CD14-positive monocyte (primary cell): ENCODE data around the gene GUCY1A1. TPM values are rescaled to one million over a fixed set of nuclear protein-coding genes. Genes with fewer than 3 reads are reported as not detected.

Experiments used
- DNase-seq, 3 donors: peaks; one replicate each; pipeline ENCODE4 v3.0.0-alpha.2; 2011 to 2022
- H2AFZ ChIP-seq: 2 replicates; pipeline ENCODE4 v1.6.0; 2012; ENCODE audit warnings: mild to moderate bottlenecking, low read depth, low read length, inconsistent platforms; ENCODE audit not compliant: insufficient read depth, poor library complexity, severe bottlenecking
- H3K27ac ChIP-seq, 2 donors: 1 replicate in 1 of 2; 2 replicates in 1 of 2; pipeline ENCODE4 v1.5.1; 2012 to 2013; ENCODE audit warnings: low read length in 2 of 2, control low read depth in 1 of 2, inconsistent platforms in 1 of 2, low read depth in 1 of 2, mild to moderate bottlenecking in 1 of 2
- H3K27me3 ChIP-seq, 2 donors: one replicate each; pipeline versions ENCODE4 v1.6.0 to v1.6.1; 2011 to 2013; ENCODE audit warnings: low read length in 2 of 2; ENCODE audit not compliant: control insufficient read depth in 2 of 2, insufficient read depth in 2 of 2
- H3K36me3 ChIP-seq, 2 donors: replicated peaks in 1 of 2; 1 replicate in 1 of 2; 2 replicates in 1 of 2; pipeline versions ENCODE4 v1.5.1 to v1.6.1; 2012 to 2013; ENCODE audit warnings: low read length in 2 of 2, control low read depth in 1 of 2, inconsistent platforms in 1 of 2, mild to moderate bottlenecking in 1 of 2; ENCODE audit not compliant: insufficient read depth in 2 of 2, control insufficient read depth in 1 of 2
- H3K4me1 ChIP-seq, 2 donors: 1 replicate in 1 of 2; 2 replicates in 1 of 2; pipeline versions ENCODE4 v1.5.1 to v1.6.1; 2012 to 2013; ENCODE audit warnings: low read length in 2 of 2, control low read depth in 1 of 2, inconsistent platforms in 1 of 2, mild to moderate bottlenecking in 1 of 2, moderate library complexity in 1 of 2; ENCODE audit not compliant: insufficient read depth in 2 of 2, control insufficient read depth in 1 of 2
- H3K4me2 ChIP-seq: replicated peaks from 2 replicates; pipeline ENCODE3; 2012; ENCODE audit warnings: low read length, moderate library complexity, mild to moderate bottlenecking; ENCODE audit not compliant: poor library complexity, severe bottlenecking; ENCODE audit errors: extremely low read depth
- H3K4me3 ChIP-seq, 3 experiments: fragments of 200-600 bp in 1 of 3; sonication (generic) in 1 of 3; replicated peaks in 1 of 3; 1 replicate in 2 of 3; 2 replicates in 1 of 3; pipeline ENCODE4 v1.5.1; 2011 to 2013; ENCODE audit warnings: low read length in 3 of 3, mild to moderate bottlenecking in 3 of 3, control low read depth in 2 of 3, low read depth in 2 of 3, inconsistent platforms in 1 of 3, moderate library complexity in 1 of 3
- H3K79me2 ChIP-seq: 2 replicates; pipeline ENCODE4 v1.6.0; 2012; ENCODE audit warnings: mild to moderate bottlenecking, control low read depth, inconsistent platforms, low read length, moderate library complexity; ENCODE audit not compliant: insufficient read depth
- H3K9ac ChIP-seq: 2 replicates; pipeline ENCODE4 v1.6.0; 2017; ENCODE audit warnings: low read length, mild to moderate bottlenecking; ENCODE audit not compliant: insufficient read depth, poor library complexity, severe bottlenecking
- H3K9me3 ChIP-seq, 2 donors: replicated peaks in 1 of 2; 1 replicate in 1 of 2; 2 replicates in 1 of 2; pipeline versions ENCODE4 v1.5.1 to v1.6.1; 2012 to 2013; ENCODE audit warnings: low read length in 2 of 2, control low read depth in 1 of 2; ENCODE audit not compliant: control insufficient read depth in 1 of 2, insufficient read depth in 1 of 2
- H4K20me1 ChIP-seq: 2 replicates; pipeline ENCODE4 v1.6.0; 2012; ENCODE audit warnings: mild to moderate bottlenecking, low read length, control low read depth, moderate library complexity; ENCODE audit not compliant: insufficient read depth
- H3K27ac Mint-ChIP-seq, 7 donors: one replicate each; pipeline ENCODE4 v1.8.0; 2020; ENCODE audit warnings: mild to moderate bottlenecking in 7 of 7, mixed read lengths in 7 of 7, moderate library complexity in 6 of 7, inconsistent platforms in 2 of 7
- H3K27me3 Mint-ChIP-seq, 3 donors: one replicate each; pipeline ENCODE4 v1.8.0; 2021 to 2022; ENCODE audit warnings: low read depth in 3 of 3, mild to moderate bottlenecking in 3 of 3, mixed read lengths in 3 of 3, moderate library complexity in 3 of 3, inconsistent platforms in 1 of 3
- H3K36me3 Mint-ChIP-seq, 2 donors: one replicate each; pipeline ENCODE4 v1.8.0; 2020; ENCODE audit warnings: mixed read lengths in 2 of 2, inconsistent platforms in 1 of 2, mild to moderate bottlenecking in 1 of 2
- H3K4me1 Mint-ChIP-seq: one replicate; pipeline ENCODE4 v1.8.0; 2020; ENCODE audit warnings: mild to moderate bottlenecking, mixed read lengths
- H3K4me3 Mint-ChIP-seq, 2 donors: one replicate each; pipeline ENCODE4 v1.8.0; 2020; ENCODE audit warnings: mild to moderate bottlenecking in 2 of 2, mixed read lengths in 2 of 2, moderate library complexity in 1 of 2
- H3K9me3 Mint-ChIP-seq, 7 donors: one replicate each; pipeline ENCODE4 v1.8.0; 2020 to 2022; ENCODE audit warnings: mixed read lengths in 7 of 7, mild to moderate bottlenecking in 6 of 7, moderate library complexity in 6 of 7, inconsistent platforms in 2 of 7
- CTCF ChIP-seq: fragments of 200-600 bp; IDR thresholded peaks from one replicate; pipeline ENCODE4 v1.8.0; 2022; ENCODE audit warnings: antibody characterized with exemption, mild to moderate bottlenecking
- WGBS: methylation state at CpG from one replicate; pipeline ENCODE4 v1.1.5; 2013; ENCODE audit warnings: missing lambda C conversion rate; ENCODE audit not compliant: insufficient coverage; 5-methylcytosine and 5-hydroxymethylcytosine counted together
- intact Hi-C, 2 donors: fragments of 100-400 bp; cut with micrococcal nuclease; formaldehyde crosslinking; loops; one replicate each; pipeline versions ENCODE4 v1.15.0 to v1.15.1; 2023
- polyA plus RNA-seq, 3 donors: library from polyadenylated mRNA; depleted of rRNA in 1 of 3; unstranded in 2 of 3; stranded (reverse) in 1 of 3; fragments of 300-500 nt in 2 of 3; fragments of >200 nt in 1 of 3; fragmentation: Illumina TruSeq in 2 of 3; gene quantifications; 1 replicate in 2 of 3; 2 replicates in 1 of 3; pipeline ENCODE4 v1.2.3, GENCODE V29; 2012 to 2021

GUCY1A1 gene
- polyA plus RNA-seq, 3 donors, result 0.88 to 1.2 (median 0.95) TPM

DNA sequence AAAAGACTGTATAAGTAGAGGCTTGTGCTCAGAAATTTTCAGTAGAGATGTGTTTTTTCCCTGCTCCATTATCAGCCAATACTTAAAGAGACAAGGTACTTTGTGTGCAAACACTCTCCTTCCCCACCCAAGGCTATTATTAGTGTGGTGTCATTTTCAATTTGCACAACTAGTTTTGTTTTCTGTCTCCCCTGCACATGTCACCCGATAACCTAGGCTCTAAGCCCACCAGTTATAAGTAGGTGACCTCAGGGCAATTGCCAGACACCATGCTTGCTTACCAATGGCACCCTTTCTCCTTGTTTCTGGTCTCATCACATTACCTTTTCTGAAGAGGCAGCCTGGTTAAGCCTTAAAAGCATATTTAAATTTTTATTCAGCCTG is 8.0 kb upstream of the GUCY1A1 start:
- WGBS, result 13% methylated on average over 1 of the region's 1 CpG

GRCh38 chr4:155659176-155659575 is 7.5 kb upstream of the GUCY1A1 start:
- H3K4me3 ChIP-seq, result no peak overlapping the region

More for the DNA sequence above, 8.0 kb upstream of the GUCY1A1 start:
- peaks cover 0 to 2% (median 0%) of the 10 kb centered on the region in 3 donors for H3K27me3 Mint-ChIP-seq
- Histone ChIP-seq H3K36me3 (no peaks in the 10 kb centered on the region), H3K79me2 (no peaks in the 10 kb centered on the region), H4K20me1 (no peaks in the 10 kb centered on the region), H2AFZ (no peak overlapping the region), H3K27ac (no peak overlapping the region), H3K4me1 (no peaks in the 10 kb centered on the region), H3K27me3 (no peaks in the 10 kb centered on the region), H3K9me3 (no peaks in the 10 kb centered on the region), H3K4me3 (no peak overlapping the region), H3K4me2 (no peak overlapping the region), H3K9ac (no peak overlapping the region)
- peak overlapping the region in 1 of 7 donors; percentile 23 for H3K27ac Mint-ChIP-seq
- intact Hi-C loops, result no loop called here
- TF ChIP-seq CTCF, result no peak
- H3K4me3 Mint-ChIP-seq, result no peak overlapping the region
- H3K4me1 Mint-ChIP-seq, result peaks cover 9% of the 10 kb centered on the region
- no peak for DNase-seq
- peaks cover 0 to 2% (median 0%) of the 10 kb centered on the region in 7 donors for H3K9me3 Mint-ChIP-seq
- no peaks in the 10 kb centered on the region for H3K36me3 Mint-ChIP-seq

More at GRCh38 chr4:155659176-155659575, 7.5 kb upstream of the GUCY1A1 start:
- Histone ChIP-seq H3K79me2 (no peaks in the 10 kb centered on the region), H3K27ac (no peak overlapping the region), H3K36me3 (no peaks in the 10 kb centered on the region), H3K4me2 (no peak overlapping the region), H3K9me3 (no peaks in the 10 kb centered on the region), H3K9ac (no peak overlapping the region), H3K4me1 (no peaks in the 10 kb centered on the region), H2AFZ (no peak overlapping the region), H4K20me1 (no peaks in the 10 kb centered on the region), H3K27me3 (no peaks in the 10 kb centered on the region)
- Mint-ChIP-seq H3K9me3 (peaks cover 0 to 2% (median 0%) of the 10 kb centered on the region in 7 donors), H3K4me1 (peaks cover 9% of the 10 kb centered on the region), H3K4me3 (no peak overlapping the region), H3K27me3 (peaks cover 0 to 2% (median 0%) of the 10 kb centered on the region in 3 donors), H3K27ac (no peak overlapping the region), H3K36me3 (no peaks in the 10 kb centered on the region)
- WGBS, result no CpG with 5 or more reads among the region's 1 CpG
- intact Hi-C loops, result no loop called here
- no peak for DNase-seq
- TF ChIP-seq CTCF, result no peak
